A673 (cell line): ENCODE results near the gene NACA2. TPM values are rescaled to one million over a fixed set of nuclear protein-coding genes. Genes with fewer than 3 reads are reported as not detected.
A peak's percentile ranks its signal among the peaks of the same experiment; 100 is the strongest.

Experiments used
- BruUV-seq: library from RNA; stranded (reverse); fragments of 400-500 nt; replicated peaks from 2 replicates; lab custom pipeline; 2021; lab: Mats Ljungman, UMichigan
- CTCF ChIA-PET: fragments of 300-600 bp; sonication (Branson Sonifier 250); formaldehyde crosslinking; loops from one replicate; lab custom pipeline; 2022; ENCODE audit warnings: antibody characterized with exemption; lab: Charles Lee
- POLR2A ChIA-PET: fragments of 300-600 bp; sonication (Branson Sonifier 250); formaldehyde crosslinking; loops from one replicate; lab custom pipeline; 2022; ENCODE audit warnings: antibody characterized with exemption; ENCODE audit not compliant: low non-redundant PET; lab: Charles Lee
- DNase-seq: peaks from one replicate; pipeline ENCODE4 v3.0.0-alpha.2; 2015; ENCODE audit warnings: low spot score
- H3K27ac ChIP-seq: fragments of 200-600 bp; sonication (generic); 2 replicates; pipeline ENCODE4 v1.5.1; 2016; ENCODE audit warnings: mixed run types, low read depth, mild to moderate bottlenecking, mixed read lengths, antibody characterized with exemption, low read length; ENCODE audit not compliant: poor library complexity, severe bottlenecking
- H3K27me3 ChIP-seq: fragments of 200-600 bp; sonication (generic); replicated peaks from 2 replicates; pipeline ENCODE4 v1.6.1; 2017; ENCODE audit warnings: mixed run types, low read depth, mild to moderate bottlenecking, mixed read lengths, antibody characterized with exemption, low read length; ENCODE audit not compliant: insufficient read depth, poor library complexity
- H3K36me3 ChIP-seq: fragments of 200-600 bp; sonication (generic); 2 replicates; pipeline ENCODE4 v1.6.1; 2016; ENCODE audit warnings: mixed run types, mild to moderate bottlenecking, mixed read lengths, antibody characterized with exemption, low read length; ENCODE audit not compliant: insufficient read depth, poor library complexity, severe bottlenecking
- H3K4me1 ChIP-seq: fragments of 200-600 bp; sonication (generic); 2 replicates; pipeline ENCODE4 v1.6.1; 2017; ENCODE audit warnings: mixed run types, mild to moderate bottlenecking, mixed read lengths, antibody characterized with exemption, low read length; ENCODE audit not compliant: insufficient read depth, poor library complexity, severe bottlenecking
- H3K4me3 ChIP-seq: fragments of 200-600 bp; sonication (generic); 2 replicates; pipeline ENCODE4 v1.5.1; 2016; ENCODE audit warnings: low read depth, mixed run types, mild to moderate bottlenecking, mixed read lengths, low read length; ENCODE audit not compliant: poor library complexity, severe bottlenecking
- H3K9me3 ChIP-seq: fragments of 200-600 bp; sonication (generic); 2 replicates; pipeline ENCODE4 v1.6.1; 2016; ENCODE audit warnings: mixed run types, low read depth, mild to moderate bottlenecking, mixed read lengths, antibody characterized with exemption, low read length; ENCODE audit not compliant: poor library complexity, severe bottlenecking
- EZH2 ChIP-seq: fragments of 200-600 bp; sonication (generic); IDR thresholded peaks from 2 replicates; pipeline ENCODE4 v1.6.1; 2017; ENCODE audit warnings: borderline replicate concordance, low read depth, mild to moderate bottlenecking, mixed read lengths, antibody characterized with exemption, low read length; ENCODE audit not compliant: poor library complexity, severe bottlenecking
- intact Hi-C: fragments of 100-400 bp; cut with micrococcal nuclease; formaldehyde crosslinking; loops from one replicate; pipeline ENCODE4 v1.10.0; 2022; ENCODE audit not compliant: unreplicated experiment
- total RNA-seq: library from RNA; stranded (reverse); gene quantifications from 2 replicates; pipeline ENCODE4 v1.2.3, GENCODE V29; 2021
- TF ChIP-seq, protein P1 (sequence below): fragments of 300-800, 200-600 bp; sonication (generic); conservative IDR thresholded peaks from 2 replicates; pipeline ENCODE4 v1.5.1; 2017; ENCODE audit warnings: low read depth, mild to moderate bottlenecking, antibody characterized with exemption, low read length, moderate library complexity, mixed read lengths

NACA2 gene
- total RNA-seq, 1 experiment from 2014 or later: not detected

DNA sequence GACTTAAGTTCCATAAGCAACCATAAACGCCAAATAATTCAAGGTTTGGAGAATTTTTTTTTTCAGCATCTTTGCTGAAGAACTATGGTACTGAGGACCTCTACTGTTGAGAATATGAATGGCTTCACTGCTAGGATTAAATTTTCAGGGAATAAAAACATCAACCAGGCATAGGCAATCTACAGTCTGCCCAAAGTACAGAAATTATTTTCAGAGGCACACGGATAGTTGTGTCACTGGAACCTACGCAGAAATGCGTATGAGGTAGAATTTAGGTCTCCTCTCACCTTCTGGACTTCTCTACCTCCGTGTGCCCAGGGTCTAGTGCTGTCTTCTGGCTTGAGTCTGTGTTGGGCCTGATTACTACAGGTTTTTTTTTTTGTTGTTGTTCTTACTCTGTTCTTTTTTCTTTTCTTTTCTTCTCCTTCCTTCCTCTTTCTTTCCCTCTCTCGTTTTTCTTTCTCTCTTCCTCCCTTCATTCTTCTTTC is 39.7 kb downstream of the NACA2 start:
- no peaks in the 10 kb centered on the region for H3K36me3 ChIP-seq
- H3K27ac ChIP-seq: no peak overlapping the region
- TF ChIP-seq, protein P1, sequence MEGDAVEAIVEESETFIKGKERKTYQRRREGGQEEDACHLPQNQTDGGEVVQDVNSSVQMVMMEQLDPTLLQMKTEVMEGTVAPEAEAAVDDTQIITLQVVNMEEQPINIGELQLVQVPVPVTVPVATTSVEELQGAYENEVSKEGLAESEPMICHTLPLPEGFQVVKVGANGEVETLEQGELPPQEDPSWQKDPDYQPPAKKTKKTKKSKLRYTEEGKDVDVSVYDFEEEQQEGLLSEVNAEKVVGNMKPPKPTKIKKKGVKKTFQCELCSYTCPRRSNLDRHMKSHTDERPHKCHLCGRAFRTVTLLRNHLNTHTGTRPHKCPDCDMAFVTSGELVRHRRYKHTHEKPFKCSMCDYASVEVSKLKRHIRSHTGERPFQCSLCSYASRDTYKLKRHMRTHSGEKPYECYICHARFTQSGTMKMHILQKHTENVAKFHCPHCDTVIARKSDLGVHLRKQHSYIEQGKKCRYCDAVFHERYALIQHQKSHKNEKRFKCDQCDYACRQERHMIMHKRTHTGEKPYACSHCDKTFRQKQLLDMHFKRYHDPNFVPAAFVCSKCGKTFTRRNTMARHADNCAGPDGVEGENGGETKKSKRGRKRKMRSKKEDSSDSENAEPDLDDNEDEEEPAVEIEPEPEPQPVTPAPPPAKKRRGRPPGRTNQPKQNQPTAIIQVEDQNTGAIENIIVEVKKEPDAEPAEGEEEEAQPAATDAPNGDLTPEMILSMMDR: peak; percentile 75
- no peak for TF ChIP-seq EZH2
- ChIA-PET POLR2A (interaction anchor here (0.7 kb wide), 1 partner anchor 32 kb away, joined by 13 read pairs; no protein-coding TSS in a partner anchor), CTCF (interaction anchor here (0.7 kb wide), 1 partner anchor 45 kb away, joined by 6 read pairs; no protein-coding TSS in a partner anchor)
- no TSS peak for BruUV-seq
- intact Hi-C loops: loop anchor here (2.0 kb wide), 1 partner anchor 134 kb away; no protein-coding TSS in a partner anchor
- peak; percentile 57 for DNase-seq
- H3K9me3 ChIP-seq: no peaks in the 10 kb centered on the region
- H3K4me1 ChIP-seq: peaks cover 3% of the 10 kb centered on the region
- H3K27me3 ChIP-seq: peaks cover 46% of the 10 kb centered on the region
- no peak overlapping the region for H3K4me3 ChIP-seq

DNA sequence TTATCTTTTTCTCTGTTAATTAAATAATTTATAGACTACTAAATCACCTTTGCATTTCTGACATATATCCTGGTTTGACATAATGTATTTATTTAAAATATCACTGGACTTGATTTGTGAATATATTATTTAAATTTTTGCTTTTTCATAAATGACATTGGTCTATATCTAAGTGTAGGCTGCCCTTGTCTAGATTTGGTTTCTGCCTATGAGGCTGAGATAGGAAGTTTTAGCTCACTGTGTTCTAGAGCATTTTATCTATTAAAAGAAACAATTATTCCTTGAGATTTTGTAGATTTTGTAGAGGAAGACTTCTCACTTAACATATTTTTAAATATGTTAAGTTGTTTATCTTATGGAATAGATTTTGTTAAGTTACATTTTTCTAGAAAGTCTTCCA is 43.9 kb downstream of the NACA2 start:
- peaks cover 54% of the 10 kb centered on the region for H3K27me3 ChIP-seq
- POLR2A ChIA-PET: no interaction called here
- TF ChIP-seq, protein P1: no peak
- no peak for TF ChIP-seq EZH2
- H3K36me3 ChIP-seq: no peaks in the 10 kb centered on the region
- intact Hi-C loops: no loop called here
- BruUV-seq: no TSS peak
- CTCF ChIA-PET: no interaction called here
- H3K4me1 ChIP-seq: no peaks in the 10 kb centered on the region
- H3K27ac ChIP-seq: no peak overlapping the region
- no peaks in the 10 kb centered on the region for H3K9me3 ChIP-seq
- H3K4me3 ChIP-seq: no peak overlapping the region
- DNase-seq: no peak

DNA sequence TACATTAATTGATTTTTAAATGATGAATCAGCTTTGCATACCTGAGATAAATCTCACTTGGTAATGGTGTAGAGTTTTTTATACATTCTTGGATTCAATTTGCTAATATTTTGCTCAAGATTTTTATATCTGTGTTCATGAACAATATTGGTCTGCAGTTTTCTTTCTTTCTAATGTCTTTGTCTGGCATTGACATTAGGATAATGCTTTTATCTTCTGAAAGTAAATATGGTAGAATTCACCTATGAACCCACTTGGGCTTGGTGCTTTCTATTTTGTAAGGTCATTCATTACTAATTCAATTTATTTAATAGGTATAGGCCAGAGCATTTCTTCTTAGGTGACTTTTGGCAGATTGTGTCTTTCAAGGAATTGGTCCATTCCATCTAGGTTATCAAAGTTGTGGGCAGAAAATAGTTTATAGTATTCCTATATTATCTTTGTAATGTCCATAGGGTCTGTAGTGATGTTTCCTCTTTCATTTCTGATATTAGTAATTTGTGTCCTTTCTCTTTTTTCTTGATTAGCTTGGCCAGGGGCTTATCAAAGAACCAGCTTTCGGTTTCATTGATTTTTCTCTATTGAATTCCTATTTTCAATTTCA is 45.6 kb downstream of the NACA2 start:
- BruUV-seq: no TSS peak
- Histone ChIP-seq H3K4me3 (no peak overlapping the region), H3K9me3 (peaks cover 2% of the 10 kb centered on the region), H3K36me3 (no peaks in the 10 kb centered on the region), H3K4me1 (no peaks in the 10 kb centered on the region), H3K27ac (no peak overlapping the region), H3K27me3 (peaks cover 49% of the 10 kb centered on the region)
- ChIA-PET CTCF (no interaction called here), POLR2A (no interaction called here)
- intact Hi-C loops: no loop called here
- no peak for DNase-seq
- TF ChIP-seq EZH2: no peak
- TF ChIP-seq, protein P1: no peak
